IMR-90 (cell line): ENCODE data around the gene ABLIM3.

Experiments
- CTCF ChIP-seq: conservative IDR thresholded peaks from 2 replicates; pipeline ENCODE4 v1.5.1; 2012; ENCODE audit warnings: mild to moderate bottlenecking, low read depth, low read length, improper control_type of control experiment
- MAFK ChIP-seq: IDR thresholded peaks from 2 replicates; pipeline ENCODE4 v1.6.1; 2012; ENCODE audit warnings: low read depth, low read length, improper control_type of control experiment
- MXI1 ChIP-seq: IDR thresholded peaks from 2 replicates; pipeline ENCODE4 v1.6.1; 2012; ENCODE audit warnings: low read depth, mild to moderate bottlenecking, low read length, moderate library complexity, borderline replicate concordance
- NFE2L2 ChIP-seq: fragments of 150-350 bp; IDR thresholded peaks from 2 replicates; pipeline ENCODE4 v1.6.1; 2016; ENCODE audit warnings: low read depth, mild to moderate bottlenecking, low read length
- POLR2A ChIP-seq: IDR thresholded peaks from 2 replicates; pipeline ENCODE4 v1.6.1; 2012; ENCODE audit warnings: mild to moderate bottlenecking, low read depth, low read length
- RCOR1 ChIP-seq: IDR thresholded peaks from 2 replicates; pipeline ENCODE4 v1.6.1; 2012; ENCODE audit warnings: mild to moderate bottlenecking, low read length, improper control_type of control experiment; ENCODE audit not compliant: insufficient replicate concordance
- RFX5 ChIP-seq: IDR thresholded peaks from 2 replicates; pipeline ENCODE4 v1.8.0; 2012; ENCODE audit warnings: low read depth, mild to moderate bottlenecking, low read length, moderate library complexity
- SMC3 ChIP-seq: fragments of 150-350 bp; IDR thresholded peaks from 2 replicates; pipeline ENCODE4 v1.6.1; 2016; ENCODE audit warnings: low read depth, mild to moderate bottlenecking, antibody characterized with exemption, low read length, moderate library complexity

GRCh38 chr5:149147676-149148075 lies 6.4 kb downstream of the ABLIM3 start:
- TF ChIP-seq CTCF = no peak
- TF ChIP-seq MAFK = no peak
- TF ChIP-seq RFX5 = no peak
- no peak for TF ChIP-seq POLR2A
- TF ChIP-seq MXI1 = no peak
- TF ChIP-seq NFE2L2 = no peak
- no peak for TF ChIP-seq RCOR1
- TF ChIP-seq SMC3 = no peak
